Ectodermal cell (in vitro differentiated cells): ENCODE data around the gene NID1. TPM values are rescaled to one million over a fixed set of nuclear protein-coding genes. Genes with fewer than 3 reads are reported as not detected.

Experiments
- H3K27ac ChIP-seq: 2 replicates; pipeline ENCODE4 v1.7.0; 2013; ENCODE audit warnings: mild to moderate bottlenecking, low read depth, low read length; ENCODE audit not compliant: insufficient read depth, poor library complexity, severe bottlenecking
- H3K27me3 ChIP-seq: 2 replicates; pipeline ENCODE4 v1.7.0; 2013; ENCODE audit warnings: mild to moderate bottlenecking, low read length; ENCODE audit not compliant: insufficient read depth, control insufficient read depth, poor library complexity, severe bottlenecking
- H3K36me3 ChIP-seq: one replicate; pipeline ENCODE4 v1.7.0; 2013; ENCODE audit warnings: low read length; ENCODE audit not compliant: control insufficient read depth, insufficient read depth
- H3K4me1 ChIP-seq: one replicate; pipeline ENCODE4 v1.7.0; 2013; ENCODE audit warnings: low read length; ENCODE audit not compliant: control insufficient read depth, insufficient read depth
- H3K4me3 ChIP-seq: 2 replicates; pipeline ENCODE4 v1.7.0; 2013; ENCODE audit warnings: low read depth, low read length, control low read depth; ENCODE audit not compliant: insufficient read depth
- H3K9me3 ChIP-seq: 2 replicates; pipeline ENCODE4 v1.7.0; 2013; ENCODE audit warnings: mild to moderate bottlenecking, low read length, moderate library complexity; ENCODE audit not compliant: control insufficient read depth
- WGBS, 2 experiments: methylation state at CpG; one replicate each; pipeline ENCODE4 v1.1.7; 2013; ENCODE audit warnings: missing lambda C conversion rate in 2 of 2; 5-methylcytosine and 5-hydroxymethylcytosine counted together
- polyA plus RNA-seq, 4 experiments: library from polyadenylated mRNA; stranded (reverse); fragments of 50-300 nt; gene quantifications; one replicate each; pipeline ENCODE4 v1.2.3, GENCODE V29; 2013

Gene NID1
- polyA plus RNA-seq (2013, experiment 1 of 4), result 21.3 TPM
- polyA plus RNA-seq (2013, experiment 2 of 4), result 29.0 TPM
- polyA plus RNA-seq (2013, experiment 3 of 4), result 19.6 TPM
- 25.9 TPM for polyA plus RNA-seq (2013, experiment 4 of 4)

GRCh38 chr1:236064674-236065508 lies at the start of gene NID1:
Gene NID1, minus strand, starts transcription at chr1:236065090. Its CDS starts 11 bp downstream, at chr1:236065079.
- Histone ChIP-seq H3K36me3 (no peaks in the 10 kb centered on the region), H3K27ac (no peak within 1 kb of the TSS), H3K27me3 (peaks cover 84% of the 10 kb centered on the region), H3K4me3 (peak within 1 kb of the TSS; percentile 63), H3K9me3 (no peaks in the 10 kb centered on the region), H3K4me1 (peaks cover 6% of the 10 kb centered on the region)
- 1% methylated on average over 100 of the region's 100 CpGs for WGBS, 2 experiments

GRCh38 chr1:236114076-236114747 lies 49.3 kb upstream of the NID1 start:
- H3K4me1 ChIP-seq, result no peaks in the 10 kb centered on the region
- H3K36me3 ChIP-seq, result no peaks in the 10 kb centered on the region
- no peak overlapping the region for H3K27ac ChIP-seq
- no peaks in the 10 kb centered on the region for H3K27me3 ChIP-seq
- no peak overlapping the region for H3K4me3 ChIP-seq
- 95 to 96% methylated on average over 5 of the region's 5 CpGs for WGBS, 2 experiments
- H3K9me3 ChIP-seq, result no peaks in the 10 kb centered on the region

DNA sequence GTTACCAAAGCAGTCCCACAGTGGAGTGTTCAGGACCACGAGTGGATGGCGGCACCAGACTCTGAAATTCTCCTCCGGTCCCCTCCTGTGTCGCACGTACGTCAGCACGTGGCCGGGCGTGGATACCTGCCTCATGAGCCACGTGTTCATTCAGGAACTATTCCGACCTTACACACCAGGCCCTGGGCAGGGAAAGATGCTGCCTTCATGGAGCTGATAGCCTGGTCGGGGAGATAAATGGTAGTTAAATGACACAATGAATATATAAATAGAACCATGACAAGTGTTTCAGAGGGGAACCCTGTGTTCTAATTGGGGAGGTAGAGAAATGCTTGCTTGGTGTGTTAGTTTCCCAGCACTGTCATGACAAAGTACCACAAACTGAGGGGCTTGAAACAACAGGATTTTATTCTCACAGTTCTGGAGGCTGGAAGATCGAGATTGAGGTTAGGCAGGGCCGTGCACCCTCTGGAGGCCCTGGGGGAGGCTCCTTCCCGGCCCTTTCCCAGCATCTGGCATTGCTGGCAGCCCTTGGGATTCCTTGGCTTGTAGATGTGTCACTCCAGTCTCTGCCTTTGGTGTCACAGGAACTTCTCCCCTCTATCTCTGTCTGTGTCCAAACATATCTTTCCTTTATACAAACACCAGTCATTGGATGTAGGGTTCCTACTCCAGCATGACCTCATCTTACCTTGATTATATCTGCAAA lies 48.6 kb upstream of the NID1 start:
- H3K9me3 ChIP-seq, result no peaks in the 10 kb centered on the region
- H3K4me1 ChIP-seq, result no peaks in the 10 kb centered on the region
- no peak overlapping the region for H3K4me3 ChIP-seq
- no peaks in the 10 kb centered on the region for H3K36me3 ChIP-seq
- H3K27me3 ChIP-seq, result no peaks in the 10 kb centered on the region
- 89 to 93% methylated on average over 15 of the region's 15 CpGs for WGBS, 2 experiments
- no peak overlapping the region for H3K27ac ChIP-seq

GRCh38 chr1:236112332-236112627 lies 47.4 kb upstream of the NID1 start:
- no peak overlapping the region for H3K4me3 ChIP-seq
- no peaks in the 10 kb centered on the region for H3K4me1 ChIP-seq
- no peaks in the 10 kb centered on the region for H3K9me3 ChIP-seq
- no peaks in the 10 kb centered on the region for H3K36me3 ChIP-seq
- H3K27me3 ChIP-seq, result no peaks in the 10 kb centered on the region
- no peak overlapping the region for H3K27ac ChIP-seq
- WGBS, 2 experiments, result 93 to 97% methylated on average over 6 of the region's 6 CpGs

DNA sequence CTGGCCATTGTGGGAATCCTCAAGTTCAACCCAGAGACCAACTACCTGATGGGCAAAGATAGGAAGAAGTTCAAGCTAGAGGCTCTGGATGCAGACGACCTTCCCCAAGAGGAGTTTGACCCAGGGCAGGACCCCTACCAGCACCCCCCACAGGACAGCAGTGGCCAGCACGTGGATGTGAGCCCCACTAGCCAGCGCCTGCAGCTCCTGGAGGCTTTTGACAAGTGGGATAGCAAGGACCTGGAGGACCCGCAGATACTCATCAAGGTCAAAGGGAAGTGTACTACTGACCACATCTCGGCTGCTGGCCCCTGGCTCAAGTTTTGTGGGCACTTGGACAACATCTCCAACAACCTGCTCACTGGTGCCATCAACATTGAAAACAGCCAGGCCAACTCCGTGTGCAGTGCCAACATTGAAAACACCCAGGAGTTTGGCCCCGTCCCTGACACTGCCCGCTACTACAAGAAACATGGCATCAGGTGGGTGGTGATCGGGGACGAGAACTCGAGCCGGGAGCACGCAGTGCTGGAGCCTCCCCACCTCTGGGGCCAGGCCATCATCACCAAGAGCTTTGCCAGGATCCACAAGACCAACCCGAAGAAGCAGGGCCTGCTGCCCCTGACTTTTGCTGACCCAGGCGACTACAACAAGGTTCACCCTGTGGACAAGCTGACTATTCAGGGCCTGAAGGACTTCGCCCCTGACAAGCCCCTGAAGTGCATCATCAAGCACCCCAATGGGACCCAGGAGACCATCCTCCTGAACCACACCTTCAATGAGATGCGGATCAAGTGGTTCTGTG lies 46.8 kb upstream of the NID1 start:
- no peaks in the 10 kb centered on the region for H3K36me3 ChIP-seq
- H3K27ac ChIP-seq, result no peak overlapping the region
- no peaks in the 10 kb centered on the region for H3K4me1 ChIP-seq
- H3K4me3 ChIP-seq, result no peak overlapping the region
- 91 to 92% methylated on average over 17 of the region's 17 CpGs for WGBS, 2 experiments
- H3K9me3 ChIP-seq, result no peaks in the 10 kb centered on the region
- no peaks in the 10 kb centered on the region for H3K27me3 ChIP-seq

DNA sequence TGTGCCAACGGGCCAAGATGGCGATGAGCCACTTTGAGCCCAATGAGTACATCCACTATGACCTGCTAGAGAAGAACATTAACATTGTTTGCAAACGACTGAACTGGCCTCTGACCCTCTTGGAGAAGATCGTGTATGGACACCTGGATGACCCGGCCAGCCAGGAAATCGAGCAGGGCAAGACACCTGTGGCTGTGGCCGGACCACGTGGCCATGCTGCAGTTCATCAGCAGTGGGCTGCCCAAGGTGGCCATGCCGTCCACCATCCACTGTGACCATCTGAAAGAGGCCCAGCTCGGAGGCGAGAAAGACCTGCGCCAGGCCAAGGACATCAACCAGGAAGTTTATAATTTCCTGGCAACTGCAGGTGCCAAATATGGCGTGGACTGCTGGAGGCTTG lies 45.2 kb upstream of the NID1 start:
- Histone ChIP-seq H3K27me3 (no peaks in the 10 kb centered on the region), H3K9me3 (no peaks in the 10 kb centered on the region), H3K4me3 (no peak overlapping the region), H3K36me3 (no peaks in the 10 kb centered on the region), H3K27ac (no peak overlapping the region), H3K4me1 (no peaks in the 10 kb centered on the region)
- WGBS, 2 experiments, result 93 to 95% methylated on average over 13 of the region's 13 CpGs

GRCh38 chr1:236108027-236108648 lies 43.2 kb upstream of the NID1 start:
- Histone ChIP-seq H3K4me1 (no peaks in the 10 kb centered on the region), H3K27ac (no peak overlapping the region), H3K4me3 (no peak overlapping the region), H3K36me3 (no peaks in the 10 kb centered on the region), H3K9me3 (no peaks in the 10 kb centered on the region), H3K27me3 (no peaks in the 10 kb centered on the region)
- 90 to 96% methylated on average over 7 of the region's 7 CpGs for WGBS, 2 experiments

DNA sequence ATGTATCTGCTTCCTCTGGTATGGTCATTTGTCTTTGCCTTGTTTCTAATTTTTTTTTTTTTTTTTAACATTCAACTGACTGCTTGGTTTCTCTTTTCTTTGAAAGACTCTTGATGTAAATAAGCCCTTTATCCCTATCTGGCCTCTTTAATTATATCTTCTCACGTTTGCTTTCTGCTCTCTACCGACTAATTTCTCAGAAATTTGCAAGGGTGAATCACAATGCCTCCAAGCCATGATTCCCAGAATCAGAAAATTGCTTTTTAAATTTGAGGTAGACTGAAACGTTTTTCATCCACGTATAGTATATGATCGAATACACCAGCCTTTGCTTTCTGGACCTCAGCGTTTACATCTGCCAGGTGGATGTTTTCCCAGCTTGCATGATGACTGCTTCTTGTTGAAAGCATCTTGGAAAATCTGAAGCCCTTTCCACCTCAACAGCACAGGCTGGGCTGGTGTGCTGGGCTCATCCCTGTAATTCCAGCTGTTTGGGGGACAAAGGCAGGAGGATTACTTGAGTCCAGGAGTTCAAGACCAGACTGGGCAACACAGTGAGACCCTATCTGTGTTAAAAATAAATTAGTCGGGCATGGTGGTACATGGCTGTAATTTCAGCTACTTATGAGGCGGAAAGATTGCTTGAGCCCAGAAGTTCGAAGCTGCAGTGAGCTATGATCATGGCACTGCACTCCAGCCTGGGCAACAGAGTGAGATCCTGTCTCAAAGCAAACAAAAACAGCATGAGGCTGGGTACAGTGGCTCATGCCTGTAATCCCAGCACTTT lies 42.4 kb upstream of the NID1 start:
- Histone ChIP-seq H3K27me3 (no peaks in the 10 kb centered on the region), H3K36me3 (no peaks in the 10 kb centered on the region), H3K4me1 (no peaks in the 10 kb centered on the region), H3K4me3 (no peak overlapping the region), H3K27ac (no peak overlapping the region), H3K9me3 (no peaks in the 10 kb centered on the region)
- 88 to 92% methylated on average over 9 of the region's 9 CpGs for whole genome bisulfite sequencing, 2 experiments

GRCh38 chr1:236103646-236104218 lies 38.8 kb upstream of the NID1 start:
- H3K4me1 ChIP-seq, result no peaks in the 10 kb centered on the region

More at GRCh38 chr1:236103646-236104218, 38.8 kb upstream of the NID1 start:
- Histone ChIP-seq H3K36me3 (no peaks in the 10 kb centered on the region), H3K9me3 (no peaks in the 10 kb centered on the region), H3K27ac (no peak overlapping the region), H3K27me3 (no peaks in the 10 kb centered on the region), H3K4me3 (no peak overlapping the region)
- 37% methylated on average over 13 of the region's 13 CpGs for WGBS, 2 experiments
